ENCODE measurements around the gene NDUFS3. TPM values are rescaled to one million over a fixed set of nuclear protein-coding genes. Genes with fewer than 3 reads are reported as not detected.

NDUFS3 gene
- total and polyA plus RNA-seq, 2 of the 13 experiments (the other 11 are each of a cell fraction or from before 2014, with no cell fraction given): 151 to 184 TPM

DNA sequence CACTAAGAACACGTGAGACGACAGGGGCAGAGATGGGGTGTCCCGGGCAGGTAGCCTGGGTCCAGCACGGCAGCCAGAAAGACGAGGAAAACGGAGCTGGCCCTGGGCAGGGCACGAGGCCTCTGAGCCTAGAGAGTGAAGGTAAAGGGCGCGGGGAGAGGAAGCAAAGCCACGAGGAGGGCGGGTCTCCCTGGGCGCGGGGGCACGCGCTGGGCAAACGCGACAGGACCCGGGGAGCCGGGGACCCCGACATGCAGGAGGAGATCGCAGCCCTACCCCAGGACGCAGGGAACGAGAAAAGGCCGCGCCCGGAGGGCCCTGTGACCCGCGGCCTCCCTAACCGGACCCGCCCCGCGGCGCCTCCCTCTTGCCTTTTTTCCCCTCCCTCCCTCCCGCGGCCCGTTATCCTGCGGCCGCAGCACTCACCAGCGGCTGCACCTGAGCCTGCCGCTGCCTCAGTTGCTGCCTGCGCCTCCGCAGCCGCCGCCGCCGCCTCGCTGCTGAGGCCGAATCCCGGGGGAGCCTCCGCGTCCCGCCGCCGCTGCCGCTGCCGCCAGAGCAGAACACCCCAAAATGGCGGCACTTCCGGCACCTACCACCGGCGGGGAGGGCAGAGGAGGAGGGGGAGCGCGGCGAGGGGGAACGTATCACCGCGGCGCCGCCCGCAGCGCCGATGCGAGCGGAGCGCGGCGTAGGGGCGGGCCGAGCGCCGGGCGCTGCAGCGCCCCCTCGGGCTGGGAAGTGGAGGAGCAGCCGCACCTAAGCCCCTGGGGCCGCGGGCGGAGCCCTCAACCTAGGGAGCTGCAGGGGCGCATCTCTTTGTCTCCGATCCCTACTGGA lies 26.1 kb upstream of the NDUFS3 start, which contains the start of gene CELF1 (continued):
- TF ChIP-seq SIX4 (CRISPR knock-in tag; IDR thresholded peaks at IDR 0.05) (no peak), ZSCAN25 (CRISPR knock-in tag; IDR thresholded peaks at IDR 0.05) (peak; percentile 39; the same call in 1 of the 2 replicates), ELF4 (CRISPR knock-in tag; IDR thresholded peaks at IDR 0.05; ENCODE audit: borderline replicate concordance) (no peak), LCORL (IDR thresholded peaks at IDR 0.05) (no peak), LCORL (CRISPR knock-in tag; IDR thresholded peaks at IDR 0.05) (peak; percentile 60), TMF1 (CRISPR knock-in tag; IDR thresholded peaks at IDR 0.05; ENCODE audit: low read depth) (peak; percentile 67; the same call in 1 of the 2 replicates), HOXD1 (CRISPR knock-in tag; IDR thresholded peaks at IDR 0.05) (no peak), NFE2L2 (IDR thresholded peaks at IDR 0.05; ENCODE audit: low read length) (no peak), PITX1 (CRISPR knock-in tag; IDR thresholded peaks at IDR 0.05) (0 out of 2 replicates have a peak, but pooled peaks have one; percentile 18), ZNF20 (CRISPR knock-in tag; IDR thresholded peaks at IDR 0.05) (no peak), TEAD2 (CRISPR knock-in tag; IDR thresholded peaks at IDR 0.05) (no peak), RARG (CRISPR knock-in tag; IDR thresholded peaks at IDR 0.05; ENCODE audit: low read depth) (no peak), XRCC5 (optimal IDR thresholded peaks at IDR 0.05; ENCODE audit: low read length) (peak; percentile 93)
- TF ChIP-seq, protein P1, sequence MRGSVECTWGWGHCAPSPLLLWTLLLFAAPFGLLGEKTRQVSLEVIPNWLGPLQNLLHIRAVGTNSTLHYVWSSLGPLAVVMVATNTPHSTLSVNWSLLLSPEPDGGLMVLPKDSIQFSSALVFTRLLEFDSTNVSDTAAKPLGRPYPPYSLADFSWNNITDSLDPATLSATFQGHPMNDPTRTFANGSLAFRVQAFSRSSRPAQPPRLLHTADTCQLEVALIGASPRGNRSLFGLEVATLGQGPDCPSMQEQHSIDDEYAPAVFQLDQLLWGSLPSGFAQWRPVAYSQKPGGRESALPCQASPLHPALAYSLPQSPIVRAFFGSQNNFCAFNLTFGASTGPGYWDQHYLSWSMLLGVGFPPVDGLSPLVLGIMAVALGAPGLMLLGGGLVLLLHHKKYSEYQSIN (CRISPR knock-in tag; IDR thresholded peaks at IDR 0.05; ENCODE audit: borderline replicate concordance): no peak
- TF ChIP-seq, protein P2, sequence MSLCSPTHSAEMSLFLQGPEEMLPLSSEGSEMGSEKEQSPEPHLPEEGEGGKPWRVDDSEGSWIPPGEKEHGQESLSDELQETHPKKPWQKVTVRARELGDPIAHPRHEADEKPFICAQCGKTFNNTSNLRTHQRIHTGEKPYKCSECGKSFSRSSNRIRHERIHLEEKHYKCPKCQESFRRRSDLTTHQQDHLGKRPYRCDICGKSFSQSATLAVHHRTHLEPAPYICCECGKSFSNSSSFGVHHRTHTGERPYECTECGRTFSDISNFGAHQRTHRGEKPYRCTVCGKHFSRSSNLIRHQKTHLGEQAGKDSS (CRISPR knock-in tag; IDR thresholded peaks at IDR 0.05; ENCODE audit: borderline replicate concordance, low read depth): no peak; the same call in 1 of the 2 replicates
- TF ChIP-seq, protein P3, sequence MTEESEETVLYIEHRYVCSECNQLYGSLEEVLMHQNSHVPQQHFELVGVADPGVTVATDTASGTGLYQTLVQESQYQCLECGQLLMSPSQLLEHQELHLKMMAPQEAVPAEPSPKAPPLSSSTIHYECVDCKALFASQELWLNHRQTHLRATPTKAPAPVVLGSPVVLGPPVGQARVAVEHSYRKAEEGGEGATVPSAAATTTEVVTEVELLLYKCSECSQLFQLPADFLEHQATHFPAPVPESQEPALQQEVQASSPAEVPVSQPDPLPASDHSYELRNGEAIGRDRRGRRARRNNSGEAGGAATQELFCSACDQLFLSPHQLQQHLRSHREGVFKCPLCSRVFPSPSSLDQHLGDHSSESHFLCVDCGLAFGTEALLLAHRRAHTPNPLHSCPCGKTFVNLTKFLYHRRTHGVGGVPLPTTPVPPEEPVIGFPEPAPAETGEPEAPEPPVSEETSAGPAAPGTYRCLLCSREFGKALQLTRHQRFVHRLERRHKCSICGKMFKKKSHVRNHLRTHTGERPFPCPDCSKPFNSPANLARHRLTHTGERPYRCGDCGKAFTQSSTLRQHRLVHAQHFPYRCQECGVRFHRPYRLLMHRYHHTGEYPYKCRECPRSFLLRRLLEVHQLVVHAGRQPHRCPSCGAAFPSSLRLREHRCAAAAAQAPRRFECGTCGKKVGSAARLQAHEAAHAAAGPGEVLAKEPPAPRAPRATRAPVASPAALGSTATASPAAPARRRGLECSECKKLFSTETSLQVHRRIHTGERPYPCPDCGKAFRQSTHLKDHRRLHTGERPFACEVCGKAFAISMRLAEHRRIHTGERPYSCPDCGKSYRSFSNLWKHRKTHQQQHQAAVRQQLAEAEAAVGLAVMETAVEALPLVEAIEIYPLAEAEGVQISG (CRISPR knock-in tag; IDR thresholded peaks at IDR 0.05): peak; percentile 98
- TF ChIP-seq, protein P4, sequence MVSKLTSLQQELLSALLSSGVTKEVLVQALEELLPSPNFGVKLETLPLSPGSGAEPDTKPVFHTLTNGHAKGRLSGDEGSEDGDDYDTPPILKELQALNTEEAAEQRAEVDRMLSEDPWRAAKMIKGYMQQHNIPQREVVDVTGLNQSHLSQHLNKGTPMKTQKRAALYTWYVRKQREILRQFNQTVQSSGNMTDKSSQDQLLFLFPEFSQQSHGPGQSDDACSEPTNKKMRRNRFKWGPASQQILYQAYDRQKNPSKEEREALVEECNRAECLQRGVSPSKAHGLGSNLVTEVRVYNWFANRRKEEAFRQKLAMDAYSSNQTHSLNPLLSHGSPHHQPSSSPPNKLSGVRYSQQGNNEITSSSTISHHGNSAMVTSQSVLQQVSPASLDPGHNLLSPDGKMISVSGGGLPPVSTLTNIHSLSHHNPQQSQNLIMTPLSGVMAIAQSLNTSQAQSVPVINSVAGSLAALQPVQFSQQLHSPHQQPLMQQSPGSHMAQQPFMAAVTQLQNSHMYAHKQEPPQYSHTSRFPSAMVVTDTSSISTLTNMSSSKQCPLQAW (CRISPR knock-in tag; IDR thresholded peaks at IDR 0.05): no peak
- TF ChIP-seq, protein P5, sequence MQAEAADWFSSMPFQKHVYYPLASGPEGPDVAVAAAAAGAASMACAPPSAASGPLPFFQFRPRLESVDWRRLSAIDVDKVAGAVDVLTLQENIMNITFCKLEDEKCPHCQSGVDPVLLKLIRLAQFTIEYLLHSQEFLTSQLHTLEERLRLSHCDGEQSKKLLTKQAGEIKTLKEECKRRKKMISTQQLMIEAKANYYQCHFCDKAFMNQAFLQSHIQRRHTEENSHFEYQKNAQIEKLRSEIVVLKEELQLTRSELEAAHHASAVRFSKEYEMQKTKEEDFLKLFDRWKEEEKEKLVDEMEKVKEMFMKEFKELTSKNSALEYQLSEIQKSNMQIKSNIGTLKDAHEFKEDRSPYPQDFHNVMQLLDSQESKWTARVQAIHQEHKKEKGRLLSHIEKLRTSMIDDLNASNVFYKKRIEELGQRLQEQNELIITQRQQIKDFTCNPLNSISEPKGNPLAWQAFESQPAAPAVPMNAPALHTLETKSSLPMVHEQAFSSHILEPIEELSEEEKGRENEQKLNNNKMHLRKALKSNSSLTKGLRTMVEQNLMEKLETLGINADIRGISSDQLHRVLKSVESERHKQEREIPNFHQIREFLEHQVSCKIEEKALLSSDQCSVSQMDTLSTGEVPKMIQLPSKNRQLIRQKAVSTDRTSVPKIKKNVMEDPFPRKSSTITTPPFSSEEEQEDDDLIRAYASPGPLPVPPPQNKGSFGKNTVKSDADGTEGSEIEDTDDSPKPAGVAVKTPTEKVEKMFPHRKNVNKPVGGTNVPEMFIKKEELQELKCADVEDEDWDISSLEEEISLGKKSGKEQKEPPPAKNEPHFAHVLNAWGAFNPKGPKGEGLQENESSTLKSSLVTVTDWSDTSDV (CRISPR knock-in tag; IDR thresholded peaks at IDR 0.05): no peak
- TF ChIP-seq, protein P6, sequence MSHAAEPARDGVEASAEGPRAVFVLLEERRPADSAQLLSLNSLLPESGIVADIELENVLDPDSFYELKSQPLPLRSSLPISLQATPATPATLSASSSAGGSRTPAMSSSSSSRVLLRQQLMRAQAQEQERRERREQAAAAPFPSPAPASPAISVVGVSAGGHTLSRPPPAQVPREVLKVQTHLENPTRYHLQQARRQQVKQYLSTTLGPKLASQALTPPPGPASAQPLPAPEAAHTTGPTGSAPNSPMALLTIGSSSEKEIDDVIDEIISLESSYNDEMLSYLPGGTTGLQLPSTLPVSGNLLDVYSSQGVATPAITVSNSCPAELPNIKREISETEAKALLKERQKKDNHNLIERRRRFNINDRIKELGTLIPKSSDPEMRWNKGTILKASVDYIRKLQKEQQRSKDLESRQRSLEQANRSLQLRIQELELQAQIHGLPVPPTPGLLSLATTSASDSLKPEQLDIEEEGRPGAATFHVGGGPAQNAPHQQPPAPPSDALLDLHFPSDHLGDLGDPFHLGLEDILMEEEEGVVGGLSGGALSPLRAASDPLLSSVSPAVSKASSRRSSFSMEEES (CRISPR knock-in tag; IDR thresholded peaks at IDR 0.05): no peak

Data from HepG2 (cell line).